Left renal pelvis (tissue), 4 donors: ENCODE measurements around the gene CA11. TPM values are rescaled to one million over a fixed set of nuclear protein-coding genes. Genes with fewer than 3 reads are reported as not detected.
"Not testable (repeated sequence)": the region's sequence is repeated elsewhere in the genome, so short reads cannot be mapped to it uniquely, and the experiment has no call there.

ENCODE experiments used
- DNase-seq, 4 donors: peaks; one replicate each; pipeline ENCODE4 v3.0.0-alpha.2; 2013; ENCODE audit warnings: low read depth in 4 of 4, low spot score in 3 of 4
- polyA plus RNA-seq, 4 donors: library from polyadenylated mRNA; unstranded; fragments of 120-200 nt; gene quantifications; one replicate each; pipeline ENCODE4 v1.2.1, GENCODE V29; 2013; ENCODE audit not compliant: insufficient read length in 4 of 4

CA11 gene
- polyA plus RNA-seq, 4 donors = 18.2 to 58.7 (median 27.4) TPM

- DNase-seq = no peak
These were observed 24.9 kb upstream of the CA11 start for GRCh38 chr19:48670699-48671445.

DNA sequence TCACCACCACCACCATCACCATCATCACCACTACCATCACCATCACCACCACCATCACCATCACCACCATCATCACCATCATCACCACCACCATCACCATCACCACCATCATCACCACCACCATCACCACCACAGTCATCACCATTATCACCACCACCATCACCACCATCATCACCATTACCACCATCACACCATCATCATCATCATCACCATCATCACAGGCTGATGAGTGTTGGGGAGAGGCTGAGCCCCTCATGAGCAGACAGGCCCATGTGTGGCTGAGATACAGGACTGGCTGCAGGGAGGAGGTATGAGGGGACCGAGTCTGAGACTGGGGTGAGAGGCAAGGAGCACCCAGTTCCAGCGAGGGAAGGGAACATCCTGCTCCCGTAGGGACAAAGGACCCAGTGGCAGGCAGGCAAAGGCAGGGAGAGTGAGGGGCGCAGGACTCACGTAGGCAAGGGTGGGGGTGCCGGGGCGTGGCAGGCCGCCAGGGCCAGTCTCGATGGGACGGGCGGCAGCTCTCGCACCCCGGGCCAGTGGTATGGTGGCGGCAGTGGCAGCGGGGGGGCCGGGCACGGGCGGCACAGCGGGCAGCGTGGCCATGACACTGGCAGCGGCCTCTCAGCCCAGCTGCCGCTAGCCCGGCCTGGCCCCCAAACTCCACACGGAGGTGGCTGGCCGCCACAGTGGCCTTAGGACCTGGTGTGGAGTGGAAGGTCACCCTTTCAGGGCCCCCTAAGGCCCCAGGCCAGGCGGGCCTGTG lies 24.1 kb upstream of the CA11 start:
- DNase-seq = no peak

GRCh38 chr19:48668761-48669160 lies 22.8 kb upstream of the CA11 start:
- DNase-seq = no peak

DNA sequence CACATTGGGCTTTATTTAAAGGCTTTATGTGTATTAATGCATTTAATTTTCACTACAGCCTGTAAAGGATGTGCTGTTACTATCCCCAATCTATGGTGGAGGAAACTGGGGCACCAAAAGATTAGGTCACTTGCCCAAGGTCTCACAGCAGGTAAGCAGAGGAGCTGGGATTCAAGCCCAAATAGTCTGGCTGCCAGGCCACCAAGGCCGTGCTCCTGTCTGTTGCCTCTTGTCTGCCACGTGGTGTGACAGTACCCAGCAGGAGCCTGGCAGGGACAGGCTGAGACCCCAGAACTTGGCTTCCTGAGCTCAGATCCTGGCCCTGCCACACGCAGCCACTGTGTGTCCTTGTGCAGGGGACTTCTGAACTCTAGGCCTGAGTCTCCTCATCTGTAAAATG lies 22.3 kb upstream of the CA11 start:
- no peak for DNase-seq

GRCh38 chr19:48665786-48666185 lies 19.8 kb upstream of the CA11 start:
- DNase-seq = no peak

GRCh38 chr19:48664476-48664875 lies 18.5 kb upstream of the CA11 start:
- DNase-seq = no peak

DNA sequence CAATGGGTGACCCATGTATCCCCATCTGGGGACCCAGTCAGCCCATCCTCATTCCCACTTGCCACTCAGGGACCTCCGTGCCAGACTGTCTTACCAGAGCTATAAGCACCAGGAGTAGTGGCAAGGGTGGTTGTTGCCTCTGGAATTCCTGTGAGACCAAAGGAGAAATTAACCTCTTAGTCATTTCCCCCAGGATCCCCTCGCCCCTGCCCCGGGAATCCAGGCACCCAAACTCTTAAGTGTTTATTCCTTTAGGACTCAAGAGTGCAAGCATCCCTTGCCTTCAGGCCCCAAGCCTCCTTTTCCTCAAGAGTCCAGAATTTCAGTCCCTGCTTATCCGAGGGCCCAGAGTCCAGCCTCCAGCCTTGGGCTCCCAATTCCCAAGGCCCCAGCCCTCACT lies 17.7 kb upstream of the CA11 start:
- no peak for DNase-seq

DNA sequence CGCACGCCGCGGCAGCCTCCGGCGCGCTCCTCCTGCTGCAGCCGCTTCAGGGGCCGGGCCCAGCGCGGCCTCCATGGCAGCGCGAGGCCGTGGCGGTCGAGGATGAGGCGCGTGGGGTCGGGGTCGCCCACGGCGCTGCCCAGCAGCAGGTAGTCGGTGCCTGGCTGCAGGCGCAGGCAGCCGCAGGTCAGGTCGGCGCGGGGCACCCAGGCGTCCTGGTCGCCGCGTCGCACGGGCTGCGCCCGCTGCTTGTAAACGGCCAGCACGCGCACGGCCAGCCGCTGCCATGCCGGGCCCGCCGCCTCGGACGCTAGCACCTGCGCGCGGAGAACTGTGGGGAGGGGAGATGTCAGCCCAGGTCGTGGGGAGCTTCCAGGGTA lies 15.7 kb upstream of the CA11 start:
- DNase-seq = no peak

DNA sequence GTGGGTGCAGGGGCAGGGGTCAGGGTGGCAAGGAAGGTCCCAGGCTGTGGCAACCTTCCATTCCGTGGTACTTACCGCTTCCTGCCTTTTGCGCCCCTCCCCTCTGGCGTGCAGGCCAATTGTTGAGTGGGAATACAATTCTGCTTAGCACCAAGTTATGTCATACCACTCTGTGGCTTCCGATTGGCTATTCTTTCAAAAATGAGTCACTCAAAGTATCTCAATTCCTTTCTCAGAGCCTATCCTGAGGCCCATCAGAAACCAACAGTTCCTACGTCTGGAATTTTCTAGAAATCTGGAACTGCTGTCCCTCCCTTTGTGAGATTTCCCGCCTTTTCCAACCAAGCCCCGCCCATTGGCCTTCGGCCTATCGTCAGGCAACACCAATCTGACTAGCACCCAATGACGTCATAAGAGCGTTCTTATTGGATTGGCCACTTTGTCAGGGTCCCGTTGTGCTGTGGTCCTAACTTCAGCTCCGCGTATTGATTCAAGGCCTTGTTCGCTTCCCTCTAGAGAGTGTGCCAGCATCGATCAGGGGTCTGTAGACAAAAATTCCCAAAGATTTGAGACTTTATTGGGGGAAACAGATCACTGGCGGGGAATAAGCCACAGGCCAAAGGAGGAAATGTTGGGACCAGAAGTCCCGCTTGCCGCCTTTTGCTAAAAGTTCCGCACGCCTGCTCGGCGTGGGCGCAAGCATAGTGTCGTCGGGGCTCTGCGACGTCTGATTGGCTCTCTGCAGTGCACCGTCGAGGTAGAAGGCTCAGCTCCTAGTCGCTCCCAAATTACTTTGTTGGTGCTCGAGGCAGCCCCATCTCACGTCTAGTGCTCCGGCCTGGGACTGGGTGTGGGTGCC lies 15.1 kb upstream of the CA11 start:
- no peak for DNase-seq

DNA sequence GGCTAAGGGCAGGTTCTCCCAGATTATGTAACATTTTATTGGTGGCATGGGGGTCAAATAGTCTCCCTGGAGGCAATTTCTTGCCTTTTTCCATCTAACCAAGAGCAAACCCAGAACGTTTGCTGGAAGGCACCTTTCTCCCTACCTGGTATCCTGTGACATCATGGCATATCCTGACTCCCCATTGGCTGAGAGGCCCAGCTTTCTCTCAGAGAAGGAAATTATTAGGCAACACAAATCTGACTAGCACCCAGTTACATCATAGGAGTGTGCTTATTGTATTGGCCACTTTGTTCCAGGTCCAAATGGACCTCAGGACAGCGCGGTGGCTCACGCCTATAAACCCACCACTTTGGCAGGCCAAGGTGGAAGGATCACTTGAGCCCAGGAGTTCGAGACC lies 13.8 kb upstream of the CA11 start:
- DNase-seq = no peak

DNA sequence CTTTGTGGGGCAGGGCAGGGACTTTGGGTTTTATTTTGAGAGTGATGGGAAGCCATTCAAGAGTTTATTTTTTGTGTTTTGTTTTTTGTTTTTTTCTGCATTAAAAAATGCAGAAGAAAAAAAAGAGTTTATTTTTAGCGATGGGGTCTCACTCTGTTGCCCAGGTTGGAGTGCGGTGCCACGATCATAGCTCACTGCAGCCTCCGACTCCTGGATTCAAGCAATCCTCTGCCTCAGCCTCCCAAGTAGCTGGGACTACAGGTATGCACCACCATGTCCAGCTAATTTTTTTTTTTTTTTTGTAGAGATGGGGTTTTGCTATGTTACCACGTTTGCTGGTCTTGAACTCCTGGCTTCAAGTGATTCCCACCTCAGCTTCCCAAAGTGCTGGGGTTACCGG lies 12.5 kb upstream of the CA11 start:
- no peak for DNase-seq

- not testable (repeated sequence) for DNase-seq
These were observed 11.8 kb upstream of the CA11 start for GRCh38 chr19:48657828-48658227.

DNA sequence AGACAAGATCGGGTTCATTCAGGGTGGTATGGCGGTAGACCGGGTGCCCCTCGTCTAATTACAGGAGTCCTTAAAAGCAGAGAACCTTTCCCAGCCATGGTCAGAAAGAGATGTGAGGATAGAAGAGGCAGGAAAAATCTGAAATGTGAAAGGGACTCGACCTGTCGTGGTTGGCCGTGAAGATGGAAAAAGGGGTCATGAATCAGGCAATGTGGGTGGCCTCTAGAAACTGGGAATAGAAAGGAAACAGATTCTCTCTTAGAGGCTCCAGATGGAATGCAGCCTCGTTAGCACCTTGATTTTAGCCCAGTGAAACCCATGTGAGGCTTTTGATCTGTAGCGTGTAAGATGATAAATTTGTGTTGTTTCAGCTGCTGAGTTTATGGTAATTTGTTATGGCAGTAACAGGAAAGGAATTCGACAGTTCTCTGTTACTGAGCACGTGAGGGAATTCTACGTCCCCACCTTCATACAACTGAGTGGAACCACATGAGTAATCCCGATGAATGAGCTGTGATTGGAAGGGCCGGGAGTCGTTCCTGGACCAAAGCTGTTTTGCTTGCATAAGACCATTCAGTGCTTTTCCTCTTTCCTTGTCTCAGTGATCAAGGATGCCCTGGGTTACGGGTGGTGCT lies 11.0 kb upstream of the CA11 start:
- no peak for DNase-seq

DNA sequence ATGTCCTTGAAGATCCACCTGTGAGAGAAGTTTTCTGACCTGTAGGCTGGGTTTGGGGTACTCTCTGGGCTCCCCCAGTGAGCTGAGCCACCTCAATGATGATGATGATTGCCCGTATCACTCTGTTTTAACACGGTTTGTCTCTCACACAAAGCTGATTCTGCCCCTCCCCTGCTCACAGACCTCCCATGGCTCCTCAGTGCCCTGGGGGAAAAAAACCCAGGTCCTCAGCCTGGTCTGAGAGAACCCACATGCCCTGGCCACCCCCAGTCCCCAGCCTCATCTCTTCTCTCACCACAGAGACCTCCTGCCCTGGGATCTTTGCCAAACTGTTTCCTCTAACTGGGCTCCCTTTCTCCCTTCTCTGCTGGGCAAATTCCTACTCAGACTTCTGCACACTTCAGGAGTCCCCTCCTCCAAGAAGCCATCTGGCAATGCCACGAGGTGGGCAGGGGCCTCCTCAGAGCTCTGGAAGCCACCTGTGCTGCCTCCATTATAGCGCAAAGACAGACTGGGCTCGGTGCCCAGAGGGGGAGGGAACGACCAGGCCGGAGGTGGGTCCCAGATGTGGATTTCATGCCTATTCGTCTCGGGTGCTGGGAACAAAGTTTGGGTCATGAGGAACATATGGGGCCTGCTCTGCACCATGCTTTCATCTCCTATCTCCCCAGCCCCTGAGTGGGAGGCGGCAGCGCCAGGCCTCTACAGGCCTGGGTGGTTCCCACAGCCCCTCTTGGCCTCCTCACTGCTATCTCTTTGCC lies 8.5 kb upstream of the CA11 start:
- DNase-seq = no peak

- DNase-seq = no peak
These were observed 5.7 kb upstream of the CA11 start for GRCh38 chr19:48651683-48652048.

- DNase-seq = no peak
These were observed 5.1 kb upstream of the CA11 start for GRCh38 chr19:48650974-48651682.

DNA sequence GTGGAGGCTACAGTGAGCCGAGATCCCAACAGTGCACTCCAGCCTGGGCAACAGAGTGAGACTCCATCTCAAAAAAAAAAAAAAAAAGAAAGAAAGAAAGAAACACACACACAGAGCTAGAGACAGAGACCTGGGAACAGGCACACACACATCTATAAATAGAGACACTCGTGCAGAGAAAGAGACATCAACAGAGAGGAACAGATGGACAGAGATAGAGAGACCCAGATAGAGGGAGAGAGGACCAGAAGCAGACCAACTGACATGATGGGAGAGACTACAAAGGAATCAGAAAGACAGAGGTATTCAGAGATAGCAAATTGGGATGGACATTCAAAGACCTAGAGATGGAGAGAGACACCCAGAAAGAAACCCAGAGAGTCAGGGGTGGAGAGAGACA lies 2.1 kb upstream of the CA11 start:
- no peak for DNase-seq

GRCh38 chr19:48646722-48647216 lies 782 bp upstream of the CA11 start:
- no peak for DNase-seq

- DNase-seq = no peak
These were observed 377 bp downstream of the CA11 start for GRCh38 chr19:48645620-48646000.
